K562 (cell line): Measurements from ENCODE around the gene KRT4. TPM values are rescaled to one million over a fixed set of nuclear protein-coding genes. Genes with fewer than 3 reads are reported as not detected.

Experiments
- MEF2D ChIP-seq: conservative IDR thresholded peaks from 2 replicates; pipeline ENCODE4 v1.6.1; 2016; ENCODE audit warnings: low read depth, missing genetic modification characterization, missing compliant biosample characterization
- MGA ChIP-seq: fragments of 450-650 bp; IDR thresholded peaks from 2 replicates; pipeline ENCODE4 v1.6.1; 2016; ENCODE audit warnings: mild to moderate bottlenecking, moderate library complexity
- NFIC ChIP-seq: fragments of 450-650 bp; IDR thresholded peaks from 2 replicates; pipeline ENCODE4 v1.6.1; 2017; ENCODE audit warnings: mild to moderate bottlenecking, inconsistent platforms
- ZNF507 ChIP-seq: conservative IDR thresholded peaks from 2 replicates; pipeline ENCODE4 v1.6.1; 2017; ENCODE audit warnings: missing genetic modification characterization, missing compliant biosample characterization
- polyA plus RNA-seq, 8 experiments: library from polyadenylated mRNA; depleted of rRNA in 4 of 8; stranded (reverse) in 5 of 8; unstranded in 3 of 8; fragments of >200 nt; fragmentation: Nextera tagmentation in 2 of 8; fragmentation: Illumina TruSeq in 1 of 8; extraction: Ambion mirVana in 2 of 8; extraction: Trizol in 1 of 8; gene quantifications; 2 replicates each; pipeline versions ENCODE4 v1.2.1 to v1.2.3, GENCODE V29; 2011 to 2014; ENCODE audit warnings: inconsistent platforms in 1 of 8, missing spikeins in 1 of 8
- total RNA-seq, 7 experiments: library from RNA; depleted of rRNA in 6 of 7; stranded (reverse); fragments of >200 nt in 6 of 7; fragmentation: Illumina TruSeq in 2 of 7; extraction: Trizol in 2 of 7; gene quantifications; 2 replicates each; pipeline versions ENCODE4 v1.2.1 to v1.2.3, GENCODE V29; 2011 to 2021; ENCODE audit warnings: low replicate concordance in 1 of 7

The KRT4 gene
- total and polyA plus RNA-seq, 9 of the 15 experiments (the other 6 are each of a cell fraction or from before 2014, with no cell fraction given), result not detected

GRCh38 chr12:52822771-52823510 lies 9.0 kb upstream of the KRT4 start (continued):
- TF ChIP-seq MGA (no peak), ZNF507 (tag) (no peak), NFIC (no peak), MEF2D (tag) (no peak)
- TF ChIP-seq, all 486 proteins: peak for 0
